ENCODE results near the gene GRIK2. TPM values are rescaled to one million over a fixed set of nuclear protein-coding genes. Genes with fewer than 3 reads are reported as not detected.

Gene GRIK2
- total and polyA plus RNA-seq, 2 donors (not counting 3 experiments of a cell fraction or from before 2014, with no cell fraction given) = not detected

GRCh38 chr6:101502818-101503217 lies 109.3 kb downstream of the GRIK2 start:
- no peaks in the 10 kb centered on the region for H3K9me3 ChIP-seq (replicated peaks; ENCODE audit: control insufficient read depth, insufficient read depth, low read length)
- no peaks in the 10 kb centered on the region for H3K36me3 ChIP-seq (ENCODE audit: control insufficient read depth in 2 of 2, extremely low read depth in 1 of 2, insufficient read depth in 2 of 2, low read length in 2 of 2)
- intact Hi-C loops (cut with micrococcal nuclease) = no loop called here
- dilution Hi-C loops (cut with MboI; ENCODE audit: extremely low pct_ligation_motif_present, low sequenced_read_pairs) = no loop called here
- H3K27me3 ChIP-seq (ENCODE audit: control insufficient read depth in 2 of 2, insufficient read depth in 2 of 2, low read length in 2 of 2) = no peaks in the 10 kb centered on the region
- ChIA-PET CTCF (no interaction called here), POLR2A (no interaction called here)
- H2AFZ ChIP-seq (ENCODE audit: low read depth, low read length) = no peak overlapping the region
- H3K4me2 ChIP-seq (ENCODE audit: insufficient read depth, low read length) = no peak overlapping the region
- H3K4me1 ChIP-seq (ENCODE audit: control insufficient read depth, extremely low read depth, insufficient read depth, low read length) = no peaks in the 10 kb centered on the region
- H3K9me1 ChIP-seq (replicated peaks; ENCODE audit: control insufficient read depth, extremely low read depth, insufficient read depth, low read length) = no peaks in the 10 kb centered on the region
- H3K4me3 ChIP-seq (replicated peaks in 1 of 3; ENCODE audit: insufficient read depth in 1 of 3, low read depth in 1 of 3, low read length in 3 of 3) = no peak overlapping the region
- BruUV-seq (replicated peaks) = no TSS peak
- no peak overlapping the region for H3K9ac ChIP-seq (replicated peaks; ENCODE audit: extremely low read depth, insufficient read depth, low read length)
- no peaks in the 10 kb centered on the region for H3K79me2 ChIP-seq (ENCODE audit: control insufficient read depth, insufficient read depth, low read length)
- TF ChIP-seq JUN (IDR thresholded peaks at IDR 0.05; ENCODE audit: borderline replicate concordance, insufficient read depth, insufficient read length, low read depth) = no peak
- no peak for TF ChIP-seq POLR2AphosphoS5 (IDR thresholded peaks at IDR 0.05; ENCODE audit: insufficient read depth, low read depth, low read length)
- TF ChIP-seq EZH2 (IDR thresholded peaks at IDR 0.05; ENCODE audit: borderline replicate concordance, low read depth, low read length, severe bottlenecking) = no peak
- no peak for TF ChIP-seq GATA2 (IDR thresholded peaks at IDR 0.05; ENCODE audit: insufficient read depth, insufficient read length, low read depth, low read length)
- TF ChIP-seq MAX (IDR thresholded peaks at IDR 0.05; ENCODE audit: insufficient read depth, insufficient read length) = no peak
- TF ChIP-seq FOS (IDR thresholded peaks at IDR 0.05; ENCODE audit: borderline replicate concordance, insufficient read depth, low read length) = no peak
- no peak for TF ChIP-seq MYC (IDR thresholded peaks at IDR 0.05; ENCODE audit: low read depth, low read length)
- no peak for TF ChIP-seq CTCF (IDR thresholded peaks at IDR 0.05; ENCODE audit: extremely low read depth in 1 of 2, insufficient read depth in 1 of 2, low read depth in 1 of 2, low read length in 2 of 2)
- no peak for TF ChIP-seq POLR2A (IDR thresholded peaks at IDR 0.05; ENCODE audit: low read depth, low read length)
- no peaks in the 10 kb centered on the region for H4K20me1 ChIP-seq (replicated peaks; ENCODE audit: control insufficient read depth, extremely low read depth, insufficient read depth, low read length)
- FAIRE-seq = no peak
- DNase-seq (ENCODE audit: low read depth, low spot score) = no peak
- H3K27ac ChIP-seq (ENCODE audit: insufficient read depth, low read depth, low read length) = no peak overlapping the region

Data from endothelial cell of umbilical vein (primary cell).